Kidney capillary endothelial cell (primary cell): ENCODE measurements around the gene OPN1LW.
"Not testable (repeated sequence)": the region's sequence is repeated elsewhere in the genome, so short reads cannot be mapped to it uniquely, and the experiment has no call there.

Experiments
- DNase-seq: peaks from one replicate; pipeline ENCODE4 v3.0.0-alpha.2; 2018; ENCODE audit warnings: low spot score

Gene OPN1LW

GRCh38 chrX:154135458-154136229, 8.4 kb upstream of the OPN1LW start:
- DNase-seq: no peak

GRCh38 chrX:154136627-154137161, 7.3 kb upstream of the OPN1LW start:
- peak; percentile 55 for DNase-seq

- no peak for DNase-seq
These were observed 5.2 kb upstream of the OPN1LW start for GRCh38 chrX:154138857-154139256.

DNA sequence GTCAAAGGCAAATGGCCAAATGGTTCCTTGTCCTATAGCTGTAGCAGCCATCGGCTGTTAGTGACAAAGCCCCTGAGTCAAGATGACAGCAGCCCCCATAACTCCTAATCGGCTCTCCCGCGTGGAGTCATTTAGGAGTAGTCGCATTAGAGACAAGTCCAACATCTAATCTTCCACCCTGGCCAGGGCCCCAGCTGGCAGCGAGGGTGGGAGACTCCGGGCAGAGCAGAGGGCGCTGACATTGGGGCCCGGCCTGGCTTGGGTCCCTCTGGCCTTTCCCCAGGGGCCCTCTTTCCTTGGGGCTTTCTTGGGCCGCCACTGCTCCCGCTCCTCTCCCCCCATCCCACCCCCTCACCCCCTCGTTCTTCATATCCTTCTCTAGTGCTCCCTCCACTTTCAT, 3.8 kb upstream of the OPN1LW start:
- DNase-seq: no peak

DNA sequence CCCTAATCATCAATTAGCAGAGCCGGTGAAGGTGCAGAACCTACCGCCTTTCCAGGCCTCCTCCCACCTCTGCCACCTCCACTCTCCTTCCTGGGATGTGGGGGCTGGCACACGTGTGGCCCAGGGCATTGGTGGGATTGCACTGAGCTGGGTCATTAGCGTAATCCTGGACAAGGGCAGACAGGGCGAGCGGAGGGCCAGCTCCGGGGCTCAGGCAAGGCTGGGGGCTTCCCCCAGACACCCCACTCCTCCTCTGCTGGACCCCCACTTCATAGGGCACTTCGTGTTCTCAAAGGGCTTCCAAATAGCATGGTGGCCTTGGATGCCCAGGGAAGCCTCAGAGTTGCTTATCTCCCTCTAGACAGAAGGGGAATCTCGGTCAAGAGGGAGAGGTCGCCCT, 3.3 kb upstream of the OPN1LW start:
- DNase-seq: no peak

- no peak for DNase-seq
These were observed 1.7 kb upstream of the OPN1LW start for GRCh38 chrX:154142386-154142785.

- no peak for DNase-seq
These were observed 895 bp upstream of the OPN1LW start for GRCh38 chrX:154142950-154143745.

DNA sequence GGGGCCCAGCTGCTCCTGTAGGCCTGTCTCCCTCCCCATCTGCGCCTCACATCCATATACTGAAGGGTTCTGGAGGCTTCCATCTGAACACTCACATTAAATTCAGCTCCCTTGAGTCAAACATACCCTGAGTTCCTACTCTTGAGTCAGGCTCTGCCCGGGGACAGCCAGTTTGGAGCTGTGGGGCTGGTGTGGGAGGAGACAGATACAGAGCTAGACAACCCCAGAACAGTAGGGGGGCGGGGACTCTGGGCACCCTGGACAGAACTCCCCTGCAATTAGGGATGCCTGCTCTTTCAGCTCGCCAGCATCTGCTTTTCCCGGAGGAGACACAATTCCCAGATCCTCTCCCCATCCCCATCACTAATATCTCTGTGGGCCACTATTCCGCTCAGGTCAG, 7.0 kb downstream of the OPN1LW start:
- not testable (repeated sequence) for DNase-seq

- not testable (repeated sequence) for DNase-seq
These were observed 12.2 kb downstream of the OPN1LW start for GRCh38 chrX:154156221-154156620.

GRCh38 chrX:154157207-154157606, 13.2 kb downstream of the OPN1LW start:
- DNase-seq: not testable (repeated sequence)

DNA sequence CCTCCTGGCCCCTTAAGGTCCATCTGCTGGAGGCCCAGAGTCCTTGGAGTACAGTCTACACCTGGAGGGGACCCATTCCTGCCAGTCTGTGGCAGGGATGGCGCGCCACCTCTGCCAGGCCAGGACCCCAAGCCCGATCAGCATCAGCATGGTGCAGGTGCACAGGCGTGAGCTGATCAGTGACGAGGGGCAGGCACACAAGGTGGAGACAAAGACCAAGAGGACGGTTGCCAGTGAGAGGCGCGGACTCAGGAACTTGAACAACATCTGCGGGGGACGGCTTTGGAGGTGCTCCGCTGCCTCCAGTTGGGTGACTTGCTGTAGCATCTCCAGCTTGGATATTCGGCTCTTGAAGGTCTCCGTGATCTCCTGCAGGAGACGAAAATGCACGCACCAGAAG, 15.3 kb downstream of the OPN1LW start:
- not testable (repeated sequence) for DNase-seq

GRCh38 chrX:154164902-154165301, 20.9 kb downstream of the OPN1LW start:
- not testable (repeated sequence) for DNase-seq

GRCh38 chrX:154168384-154168783, 24.3 kb downstream of the OPN1LW start:
- DNase-seq: not testable (repeated sequence)

GRCh38 chrX:154172535-154172943, 28.5 kb downstream of the OPN1LW start:
- DNase-seq: not testable (repeated sequence)

DNA sequence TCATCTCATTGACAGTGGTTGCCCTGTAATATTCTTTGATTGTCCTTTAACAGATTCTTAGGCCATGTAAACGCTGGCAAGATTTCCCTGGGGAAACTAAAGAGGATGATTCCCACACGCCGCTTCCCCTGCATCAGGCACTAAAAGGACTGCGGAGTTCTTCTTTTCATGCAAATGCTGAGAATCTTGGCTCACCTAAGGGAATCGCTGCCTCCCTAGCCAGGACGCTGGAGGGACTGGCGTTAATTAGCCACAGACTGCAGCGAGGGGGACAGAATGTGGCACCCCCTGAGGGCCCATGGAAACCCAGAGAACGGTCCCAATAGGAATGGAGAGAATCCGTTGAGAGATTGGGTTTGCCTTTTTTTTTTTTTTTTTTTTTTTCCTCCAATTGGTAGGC, 30.3 kb downstream of the OPN1LW start:
- not testable (repeated sequence) for DNase-seq

- DNase-seq: not testable (repeated sequence)
These were observed 38.3 kb downstream of the OPN1LW start, which contains the start of gene OPN1MW for GRCh38 chrX:154182296-154182695. OPN1MW (plus strand) TSS chrX:154182596; CDS start chrX:154182678, 82 bp downstream.

DNA sequence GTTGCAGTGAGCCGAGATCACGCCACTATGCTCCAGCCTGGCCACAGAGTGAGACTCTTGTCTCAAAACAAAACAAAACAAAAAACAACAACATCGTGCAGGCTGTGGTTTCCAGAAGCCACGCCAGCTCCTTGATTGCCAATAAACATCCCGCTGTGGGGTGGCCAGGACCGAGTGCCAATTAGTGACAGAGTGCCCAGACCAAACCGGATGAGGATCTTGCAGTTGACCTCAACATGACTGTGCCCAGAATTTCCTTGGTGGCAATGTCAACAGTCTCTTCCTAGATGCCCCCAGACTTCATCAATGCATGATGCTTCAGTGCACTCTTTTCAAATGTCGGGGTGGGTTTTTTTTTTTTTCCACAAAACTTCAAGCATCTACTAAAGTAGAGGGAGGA, 39.8 kb downstream of the OPN1LW start:
- not testable (repeated sequence) for DNase-seq

GRCh38 chrX:154192846-154193245, 48.8 kb downstream of the OPN1LW start:
- DNase-seq: not testable (repeated sequence)

DNA sequence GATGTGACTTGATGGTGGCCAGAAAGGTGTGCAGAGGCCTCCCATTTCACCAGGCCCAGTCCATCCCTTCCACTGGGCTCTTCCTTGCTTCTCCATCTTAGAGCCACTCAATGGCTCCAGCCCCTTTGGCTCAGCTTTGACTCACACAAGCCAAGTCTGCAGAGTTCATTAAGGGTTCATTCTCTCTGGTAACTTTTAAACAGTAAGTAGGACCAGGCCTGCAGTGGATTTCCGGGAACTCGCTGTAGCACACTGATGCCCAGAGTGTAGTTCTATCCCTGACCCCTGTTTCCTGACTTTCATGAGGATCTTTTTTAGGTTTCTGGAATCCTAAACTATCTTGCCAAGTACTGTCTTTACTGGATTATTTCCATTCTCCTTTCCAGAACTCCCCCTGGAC, 50.3 kb downstream of the OPN1LW start:
- DNase-seq: not testable (repeated sequence)

- DNase-seq: not testable (repeated sequence)
These were observed 52.4 kb downstream of the OPN1LW start for GRCh38 chrX:154196466-154196865.
